A549 (cell line): ENCODE data around the gene SLC17A5. TPM values are rescaled to one million over a fixed set of nuclear protein-coding genes. Genes with fewer than 3 reads are reported as not detected.
"Not testable (repeated sequence)": the region's sequence is repeated elsewhere in the genome, so short reads cannot be mapped to it uniquely, and the experiment has no call there.

Experiments used
- ATAC-seq, 2 experiments: fragments of 200-7000 bp in 1 of 2; fragments of >200 bp in 1 of 2; cut with Nextera tagmentation in 1 of 2; cut with Tn5 transposase in 1 of 2; 3 replicates each; pipeline versions ENCODE4 v1.8.0 to v1.9.1; 2018 to 2020; ENCODE audit warnings: mild to moderate bottlenecking in 1 of 2, moderate library complexity in 1 of 2
- CTCF ChIA-PET: fragments of 300-600 bp; sonication (Branson Sonifier 250); formaldehyde crosslinking; extraction: SDS; loops from one replicate; lab custom pipeline; 2021; ENCODE audit warnings: antibody characterized with exemption, inconsistent platforms; lab: Yijun Ruan, JAX
- POLR2A ChIA-PET: fragments of 350-600 bp; formaldehyde crosslinking; extraction: SDS; loops from one replicate; lab custom pipeline; 2021; ENCODE audit warnings: antibody characterized with exemption, inconsistent platforms; lab: Yijun Ruan, JAX
- DNase-seq, 2 experiments: peaks; one replicate each; pipeline versions ENCODE4 v3.0.0 to v3.0.0-alpha.2; 2011 to 2016; ENCODE audit warnings: low read depth in 1 of 2, low spot score in 1 of 2
- FAIRE-seq: peaks from 2 replicates; lab custom pipeline; 2011; peaks lifted over from hg19 to GRCh38; lab: Jason Lieb, UNC
- H3K27ac ChIP-seq, 2 experiments: fragments of >200 bp; sonication (Bioruptor Twin); formaldehyde crosslinking; 3 replicates each; pipeline ENCODE4 v1.5.1; 2016 to 2017
- H3K4me1 ChIP-seq: fragments of >200 bp; sonication (Bioruptor Twin); formaldehyde crosslinking; 3 replicates; pipeline ENCODE4 v1.6.1; 2016
- H3K4me2 ChIP-seq: fragments of >200 bp; sonication (Bioruptor Twin); formaldehyde crosslinking; 3 replicates; pipeline ENCODE4 v1.6.1; 2016
- H3K4me3 ChIP-seq: fragments of >200 bp; sonication (Bioruptor Twin); formaldehyde crosslinking; 3 replicates; pipeline ENCODE4 v1.5.1; 2016
- H3K9me3 ChIP-seq: fragments of >200 bp; sonication (Bioruptor Twin); formaldehyde crosslinking; 3 replicates; pipeline ENCODE4 v1.6.1; 2016
- CEBPB ChIP-seq, 2 experiments: fragments of >200 bp in 1 of 2; sonication (Bioruptor Twin) in 1 of 2; formaldehyde crosslinking in 1 of 2; IDR thresholded peaks; 2 replicates each; pipeline ENCODE4 v1.6.1; 2012 to 2016
- E2F6 ChIP-seq: IDR thresholded peaks from 2 replicates; pipeline ENCODE4 v1.6.1; 2012; ENCODE audit warnings: low read depth, borderline replicate concordance
- EHF ChIP-seq: fragments of 250-450 bp; sonication (Bioruptor Pico); IDR thresholded peaks from 2 replicates; pipeline ENCODE4 v1.5.0; 2020; ENCODE audit warnings: mild to moderate bottlenecking
- EP300 ChIP-seq, 2 experiments: fragments of >200 bp; sonication (Bioruptor Twin); formaldehyde crosslinking; IDR thresholded peaks; 2 replicates in 1 of 2; 3 replicates in 1 of 2; pipeline ENCODE4 v1.6.1; 2016 to 2017
- ESRRA ChIP-seq: fragments of 150-350 bp; IDR thresholded peaks from 2 replicates; pipeline ENCODE4 v1.6.1; 2014; ENCODE audit warnings: mild to moderate bottlenecking, low read length, borderline replicate concordance
- FOXS1 ChIP-seq: fragments of 250-450 bp; sonication (Bioruptor Pico); IDR thresholded peaks from 2 replicates; pipeline ENCODE4 v1.5.0; 2020; ENCODE audit warnings: mild to moderate bottlenecking, moderate library complexity
- HES2 ChIP-seq: fragments of >200 bp; sonication (Bioruptor Twin); formaldehyde crosslinking; IDR thresholded peaks from 2 replicates; pipeline ENCODE4 v1.6.1; 2016
- HEYL ChIP-seq: fragments of 250-450 bp; sonication (Bioruptor Pico); IDR thresholded peaks from 2 replicates; pipeline ENCODE4 v1.8.0; 2021; ENCODE audit warnings: mild to moderate bottlenecking, moderate library complexity
- HOXB5 ChIP-seq: fragments of 250-450 bp; sonication (Bioruptor Pico); IDR thresholded peaks from 2 replicates; pipeline ENCODE4 v1.5.0; 2020; ENCODE audit warnings: mild to moderate bottlenecking, moderate library complexity
- JUN ChIP-seq, 2 experiments: fragments of >200 bp; sonication (Bioruptor Twin); formaldehyde crosslinking; IDR thresholded peaks; 2 replicates in 1 of 2; 3 replicates in 1 of 2; pipeline ENCODE4 v1.6.1; 2016 to 2017
- REST ChIP-seq: fragments of 200-600 bp; sonication (generic); IDR thresholded peaks from 2 replicates; pipeline ENCODE4 v1.6.1; 2016; ENCODE audit warnings: antibody characterized with exemption, mild to moderate bottlenecking, moderate library complexity
- SMC3 ChIP-seq: fragments of >200 bp; sonication (Bioruptor Twin); formaldehyde crosslinking; IDR thresholded peaks from 3 replicates; pipeline ENCODE4 v1.6.1; 2018; ENCODE audit warnings: inconsistent platforms
- ZC3H11A ChIP-seq: fragments of 450-650 bp; IDR thresholded peaks from 2 replicates; pipeline ENCODE4 v1.6.1; 2014; ENCODE audit warnings: antibody characterized with exemption, mild to moderate bottlenecking
- ZFP36 ChIP-seq: fragments of 450-650 bp; IDR thresholded peaks from 2 replicates; pipeline ENCODE4 v1.6.1; 2014; ENCODE audit warnings: borderline replicate concordance; ENCODE audit not compliant: partially characterized antibody
- ZSCAN20 ChIP-seq: fragments of 250-450 bp; sonication (Bioruptor Pico); IDR thresholded peaks from 2 replicates; pipeline ENCODE4 v1.8.0; 2022; ENCODE audit warnings: mild to moderate bottlenecking, moderate library complexity
- WGBS: methylation state at CpG from one replicate; pipeline ENCODE4 v1.1.6; 2017; ENCODE audit errors: missing lambda C conversion rate; 5-methylcytosine and 5-hydroxymethylcytosine counted together
- polyA plus RNA-seq, 4 experiments: library from polyadenylated mRNA; depleted of rRNA in 3 of 4; stranded (reverse); fragments of >200 nt; fragmentation: RNase III in 1 of 4; extraction: RNeasy Plus Mini Kit Qiagen cat#74134 plus additional on column Dnase treatment in 1 of 4; gene quantifications; 2 replicates in 3 of 4; 3 replicates in 1 of 4; pipeline ENCODE4 v1.2.3, GENCODE V29; 2011 to 2017
- TF ChIP-seq, protein P1 (sequence below): IDR thresholded peaks from 2 replicates; pipeline ENCODE4 v1.6.1; 2012
- TF ChIP-seq, protein P2 (sequence below): fragments of 250-450 bp; sonication (Bioruptor Pico); IDR thresholded peaks from 2 replicates; pipeline ENCODE4 v1.5.0; 2020; ENCODE audit warnings: low read depth, mild to moderate bottlenecking, moderate library complexity

The SLC17A5 gene
- polyA plus RNA-seq, 2 of the 4 experiments (the other 2 are of a cell fraction), result 10.0 to 10.6 TPM

GRCh38 chr6:73566954-73567591, 86.7 kb downstream of the SLC17A5 start:
- TF ChIP-seq REST, result no peak
- 0 out of 2 replicates have a peak, but pooled peaks have one; percentile 26 for TF ChIP-seq HES2
- TF ChIP-seq HEYL, result no peak
- no peak for TF ChIP-seq ESRRA
- TF ChIP-seq ZSCAN20 (CRISPR knock-in tag), result no peak
- TF ChIP-seq EP300 (IDR thresholded peaks at IDR 0.05), result peak in 1 of 2 experiments; percentile 38; a peak in 1 of 5 replicates
- TF ChIP-seq FOXS1 (CRISPR knock-in tag), result no peak
- peak; percentile 22 for TF ChIP-seq ZFP36
- TF ChIP-seq SMC3, result 0 out of 3 replicates have a peak, but pooled peaks have one; percentile 20
- TF ChIP-seq, protein P1, sequence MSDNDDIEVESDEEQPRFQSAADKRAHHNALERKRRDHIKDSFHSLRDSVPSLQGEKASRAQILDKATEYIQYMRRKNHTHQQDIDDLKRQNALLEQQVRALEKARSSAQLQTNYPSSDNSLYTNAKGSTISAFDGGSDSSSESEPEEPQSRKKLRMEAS, result peak; percentile 96
- TF ChIP-seq HOXB5 (CRISPR knock-in tag), result peak; percentile 87
- TF ChIP-seq, protein P2, sequence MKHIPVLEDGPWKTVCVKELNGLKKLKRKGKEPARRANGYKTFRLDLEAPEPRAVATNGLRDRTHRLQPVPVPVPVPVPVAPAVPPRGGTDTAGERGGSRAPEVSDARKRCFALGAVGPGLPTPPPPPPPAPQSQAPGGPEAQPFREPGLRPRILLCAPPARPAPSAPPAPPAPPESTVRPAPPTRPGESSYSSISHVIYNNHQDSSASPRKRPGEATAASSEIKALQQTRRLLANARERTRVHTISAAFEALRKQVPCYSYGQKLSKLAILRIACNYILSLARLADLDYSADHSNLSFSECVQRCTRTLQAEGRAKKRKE (CRISPR knock-in tag), result 0 out of 2 replicates have a peak, but pooled peaks have one; percentile 39
- TF ChIP-seq EHF, result no peak
- TF ChIP-seq ZC3H11A, result no peak
- TF ChIP-seq JUN (IDR thresholded peaks at IDR 0.05), result peak in 1 of 2 experiments; percentile 62; a peak in 1 of 5 replicates
- peak; percentile 84; the same call in 1 of the 2 replicates for TF ChIP-seq E2F6
- TF ChIP-seq CEBPB (IDR thresholded peaks at IDR 0.05), result peak; percentile 89 to 98
- Histone ChIP-seq H3K9me3 (no peaks in the 10 kb centered on the region), H3K4me1 (peaks cover 27% of the 10 kb centered on the region), H3K4me3 (no peak overlapping the region), H3K27ac (peak overlapping the region; percentile 92 to 95), H3K4me2 (peak overlapping the region; percentile 80)
- CTCF ChIA-PET, result interaction anchor here (0.9 to 2.4 kb wide), 4 partner anchors 10 to 47 kb away, joined by 3 to 10 read pairs (median 4); no protein-coding TSS in a partner anchor
- DNase-seq (peak; percentile 74 to 91), ATAC-seq (peak; percentile 92 to 99), FAIRE-seq (no peak)
- 9% methylated on average over 5 of the region's 8 CpGs for WGBS
- POLR2A ChIA-PET, result interaction anchor here (0.9 to 3.3 kb wide), 5 partner anchors 13 to 46 kb away, joined by 3 to 32 read pairs (median 6); partner anchors contain the start of gene EEF1A1

DNA sequence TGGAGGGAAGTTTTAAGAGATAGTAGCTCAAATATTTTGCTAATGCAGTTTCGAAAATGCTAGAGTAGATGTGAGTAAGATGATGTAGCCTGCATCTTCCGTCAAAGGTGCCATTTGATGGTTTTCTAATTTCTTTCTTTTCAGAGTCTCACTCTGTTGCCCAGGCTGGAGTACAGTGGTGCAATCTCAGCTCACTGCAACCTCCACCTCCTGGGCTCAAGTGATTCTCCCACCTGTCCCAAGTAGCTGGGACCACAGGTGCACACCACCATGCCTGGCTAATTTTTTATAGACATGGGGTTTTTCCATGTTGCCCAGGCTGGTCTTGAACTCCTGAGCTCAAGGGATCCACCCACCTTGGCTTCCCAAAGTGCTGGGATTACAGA, 87.3 kb downstream of the SLC17A5 start:
- peak in 1 of 2 experiments; percentile 32; a peak in 3 of 6 replicates for ATAC-seq
- H3K9me3 ChIP-seq, FAIRE-seq, H3K4me3 ChIP-seq, DNase-seq: not testable (repeated sequence)
- 84% methylated on average over 2 of the region's 2 CpGs for WGBS
- peak overlapping the region; percentile 80 for H3K4me2 ChIP-seq
- peak overlapping the region; percentile 92 to 95 for H3K27ac ChIP-seq
- H3K4me1 ChIP-seq, result peaks cover 27% of the 10 kb centered on the region
- POLR2A ChIA-PET, result interaction anchor here (0.6 to 3.3 kb wide), 6 partner anchors 14 to 65 kb away, joined by 3 to 32 read pairs (median 6); partner anchors contain the start of gene EEF1A1
- CTCF ChIA-PET, result interaction anchor here (0.9 to 2.4 kb wide), 4 partner anchors 9 to 46 kb away, joined by 3 to 10 read pairs (median 4); no protein-coding TSS in a partner anchor
